ENCODE data around the gene TXNDC16. TPM values are rescaled to one million over a fixed set of nuclear protein-coding genes. Genes with fewer than 3 reads are reported as not detected.
A peak's percentile ranks its signal among the peaks of the same experiment; 100 is the strongest.

TXNDC16 gene
- total RNA-seq, 2 donors from 2014 or later = 6.4 to 16.3 TPM

GRCh38 chr14:52461721-52462120, 90.6 kb downstream of the TXNDC16 start:
- DNase-seq (ENCODE audit: low spot score) (no peak), ATAC-seq (no peak)
- Mint-ChIP-seq H3K27me3 (no peaks in the 10 kb centered on the region), H3K4me1 (ENCODE audit: low read depth in 2 of 2) (peaks cover 28 to 30% of the 10 kb centered on the region in 2 donors), H3K36me3 (peaks cover 15% of the 10 kb centered on the region), H3K4me3 (no peak overlapping the region), H3K27ac (peak overlapping the region; percentile 70 to 90), H3K9me3 (no peaks in the 10 kb centered on the region)

GRCh38 chr14:52458721-52459085, 93.6 kb downstream of the TXNDC16 start:
- Mint-ChIP-seq H3K9me3 (no peaks in the 10 kb centered on the region), H3K36me3 (peaks cover 15% of the 10 kb centered on the region), H3K27me3 (no peaks in the 10 kb centered on the region), H3K4me3 (no peak overlapping the region), H3K4me1 (ENCODE audit: low read depth in 2 of 2) (peaks cover 34 to 38% of the 10 kb centered on the region in 2 donors), H3K27ac (peak overlapping the region in 1 of 2 donors; percentile 99)
- ATAC-seq = no peak
- no peak for DNase-seq (ENCODE audit: low spot score)

GRCh38 chr14:52457411-52457810, 94.9 kb downstream of the TXNDC16 start:
- H3K27me3 Mint-ChIP-seq = no peaks in the 10 kb centered on the region
- no peak for ATAC-seq
- H3K4me3 Mint-ChIP-seq = peak overlapping the region; percentile 86
- H3K27ac Mint-ChIP-seq = peak overlapping the region; percentile 90 to 99
- peaks cover 27 to 38% of the 10 kb centered on the region in 2 donors for H3K4me1 Mint-ChIP-seq (ENCODE audit: low read depth in 2 of 2)
- H3K9me3 Mint-ChIP-seq = no peaks in the 10 kb centered on the region
- H3K36me3 Mint-ChIP-seq = peaks cover 24% of the 10 kb centered on the region
- DNase-seq (ENCODE audit: low spot score) = no peak

GRCh38 chr14:52455291-52456088, 96.8 kb downstream of the TXNDC16 start:
- Mint-ChIP-seq H3K27ac (peak overlapping the region; percentile 59 to 87), H3K36me3 (peaks cover 22% of the 10 kb centered on the region)

GRCh38 chr14:52447236-52447635, 105.1 kb downstream of the TXNDC16 start:
- Mint-ChIP-seq H3K27ac (no peak overlapping the region), H3K4me3 (no peak overlapping the region), H3K36me3 (peaks cover 30% of the 10 kb centered on the region), H3K9me3 (peaks cover 18% of the 10 kb centered on the region), H3K27me3 (no peaks in the 10 kb centered on the region), H3K4me1 (ENCODE audit: low read depth in 2 of 2) (peaks cover 7 to 9% of the 10 kb centered on the region in 2 donors)
- no peak for DNase-seq (ENCODE audit: low spot score)
- ATAC-seq = no peak

More at GRCh38 chr14:52455291-52456088, 96.8 kb downstream of the TXNDC16 start:
- H3K4me1 Mint-ChIP-seq (ENCODE audit: low read depth in 2 of 2) = peaks cover 27 to 38% of the 10 kb centered on the region in 2 donors
- H3K27me3 Mint-ChIP-seq = no peaks in the 10 kb centered on the region
- H3K4me3 Mint-ChIP-seq = peak overlapping the region; percentile 38
- DNase-seq (ENCODE audit: low spot score) = no peak
- ATAC-seq = peak; percentile 69 to 82
- H3K9me3 Mint-ChIP-seq = no peaks in the 10 kb centered on the region

GRCh38 chr14:52446355-52446754, 106.0 kb downstream of the TXNDC16 start:
- H3K36me3 Mint-ChIP-seq = peaks cover 30% of the 10 kb centered on the region
- ATAC-seq (no peak), DNase-seq (ENCODE audit: low spot score) (no peak)
- no peaks in the 10 kb centered on the region for H3K27me3 Mint-ChIP-seq
- no peak overlapping the region for H3K27ac Mint-ChIP-seq
- H3K4me3 Mint-ChIP-seq = no peak overlapping the region
- H3K4me1 Mint-ChIP-seq (ENCODE audit: low read depth in 2 of 2) = peaks cover 7 to 9% of the 10 kb centered on the region in 2 donors
- peaks cover 18% of the 10 kb centered on the region for H3K9me3 Mint-ChIP-seq

GRCh38 chr14:52443506-52443905, 108.8 kb downstream of the TXNDC16 start:
- no peak for DNase-seq (ENCODE audit: low spot score)
- Mint-ChIP-seq H3K36me3 (peaks cover 12% of the 10 kb centered on the region), H3K27me3 (no peaks in the 10 kb centered on the region), H3K4me3 (no peak overlapping the region), H3K4me1 (ENCODE audit: low read depth in 2 of 2) (peaks cover 2 to 5% of the 10 kb centered on the region in 2 donors), H3K9me3 (peaks cover 8% of the 10 kb centered on the region), H3K27ac (peak overlapping the region in 1 of 2 donors; percentile 19)
- no peak for ATAC-seq

GRCh38 chr14:52442602-52443001, 109.7 kb downstream of the TXNDC16 start:
- H3K36me3 Mint-ChIP-seq = peaks cover 7% of the 10 kb centered on the region
- H3K4me3 Mint-ChIP-seq = no peak overlapping the region
- H3K9me3 Mint-ChIP-seq = peaks cover 3% of the 10 kb centered on the region
- H3K4me1 Mint-ChIP-seq (ENCODE audit: low read depth in 2 of 2) = peaks cover 0 to 3% of the 10 kb centered on the region in 2 donors
- H3K27me3 Mint-ChIP-seq = no peaks in the 10 kb centered on the region
- DNase-seq (ENCODE audit: low spot score) (no peak), ATAC-seq (no peak)
- H3K27ac Mint-ChIP-seq = peak overlapping the region in 1 of 2 donors; percentile 5

- H3K27ac Mint-ChIP-seq = peak overlapping the region in 1 of 2 donors; percentile 5
- H3K36me3 Mint-ChIP-seq = peaks cover 6% of the 10 kb centered on the region
These were observed 110.1 kb downstream of the TXNDC16 start for GRCh38 chr14:52442166-52442565.

GRCh38 chr14:52439476-52439875, 112.8 kb downstream of the TXNDC16 start:
- no peak for DNase-seq (ENCODE audit: low spot score)
- Mint-ChIP-seq H3K9me3 (no peaks in the 10 kb centered on the region), H3K27me3 (no peaks in the 10 kb centered on the region), H3K36me3 (peaks cover 10% of the 10 kb centered on the region), H3K4me1 (ENCODE audit: low read depth in 2 of 2) (peaks cover 0 to 3% of the 10 kb centered on the region in 2 donors), H3K27ac (no peak overlapping the region), H3K4me3 (no peak overlapping the region)
- no peak for ATAC-seq

More at GRCh38 chr14:52442166-52442565, 110.1 kb downstream of the TXNDC16 start:
- no peak overlapping the region for H3K4me3 Mint-ChIP-seq
- peaks cover 0 to 3% of the 10 kb centered on the region in 2 donors for H3K4me1 Mint-ChIP-seq (ENCODE audit: low read depth in 2 of 2)
- no peak for ATAC-seq
- no peaks in the 10 kb centered on the region for H3K9me3 Mint-ChIP-seq
- no peaks in the 10 kb centered on the region for H3K27me3 Mint-ChIP-seq
- DNase-seq (ENCODE audit: low spot score) = no peak

GRCh38 chr14:52434955-52435354, 117.3 kb downstream of the TXNDC16 start:
- H3K4me3 Mint-ChIP-seq = no peak overlapping the region
- peaks cover 10% of the 10 kb centered on the region for H3K36me3 Mint-ChIP-seq
- H3K4me1 Mint-ChIP-seq (ENCODE audit: low read depth in 2 of 2) = no peaks in the 10 kb centered on the region
- H3K27ac Mint-ChIP-seq = no peak overlapping the region
- no peak for ATAC-seq
- DNase-seq (ENCODE audit: low spot score) = no peak
- H3K9me3 Mint-ChIP-seq = no peaks in the 10 kb centered on the region
- no peaks in the 10 kb centered on the region for H3K27me3 Mint-ChIP-seq

GRCh38 chr14:52430474-52430873, 121.8 kb downstream of the TXNDC16 start:
- ATAC-seq (no peak), DNase-seq (ENCODE audit: low spot score) (no peak)
- peaks cover 4% of the 10 kb centered on the region for H3K36me3 Mint-ChIP-seq
- H3K27ac Mint-ChIP-seq = peak overlapping the region in 1 of 2 donors; percentile 40
- no peak overlapping the region for H3K4me3 Mint-ChIP-seq
- no peaks in the 10 kb centered on the region for H3K27me3 Mint-ChIP-seq
- H3K9me3 Mint-ChIP-seq = peaks cover 4% of the 10 kb centered on the region
- peaks cover 15 to 18% of the 10 kb centered on the region in 2 donors for H3K4me1 Mint-ChIP-seq (ENCODE audit: low read depth in 2 of 2)

- H3K9me3 Mint-ChIP-seq = peaks cover 4% of the 10 kb centered on the region
- peaks cover 4% of the 10 kb centered on the region for H3K36me3 Mint-ChIP-seq
- no peak overlapping the region for H3K4me3 Mint-ChIP-seq
- peak overlapping the region in 1 of 2 donors; percentile 38 for H3K27ac Mint-ChIP-seq
- ATAC-seq (no peak), DNase-seq (ENCODE audit: low spot score) (no peak)
- H3K4me1 Mint-ChIP-seq (ENCODE audit: low read depth in 2 of 2) = peaks cover 15 to 18% of the 10 kb centered on the region in 2 donors
- H3K27me3 Mint-ChIP-seq = no peaks in the 10 kb centered on the region
These were observed 122.9 kb downstream of the TXNDC16 start for GRCh38 chr14:52429451-52429850.

GRCh38 chr14:52427460-52427859, 124.8 kb downstream of the TXNDC16 start:
- peak overlapping the region; percentile 38 for H3K4me3 Mint-ChIP-seq
- H3K4me1 Mint-ChIP-seq (ENCODE audit: low read depth in 2 of 2) = peaks cover 15 to 18% of the 10 kb centered on the region in 2 donors
- H3K9me3 Mint-ChIP-seq = peaks cover 4% of the 10 kb centered on the region
- ATAC-seq = no peak
- H3K27ac Mint-ChIP-seq = peak overlapping the region; percentile 4 to 14
- no peak for DNase-seq (ENCODE audit: low spot score)
- H3K27me3 Mint-ChIP-seq = no peaks in the 10 kb centered on the region
- peaks cover 4% of the 10 kb centered on the region for H3K36me3 Mint-ChIP-seq
